Measurements from ENCODE around the gene KRTAP9-6. TPM values are rescaled to one million over a fixed set of nuclear protein-coding genes. Genes with fewer than 3 reads are reported as not detected.

The KRTAP9-6 gene
- total and polyA plus RNA-seq, 2 of the 13 experiments (the other 11 are each of a cell fraction or from before 2014, with no cell fraction given) = not detected

DNA sequence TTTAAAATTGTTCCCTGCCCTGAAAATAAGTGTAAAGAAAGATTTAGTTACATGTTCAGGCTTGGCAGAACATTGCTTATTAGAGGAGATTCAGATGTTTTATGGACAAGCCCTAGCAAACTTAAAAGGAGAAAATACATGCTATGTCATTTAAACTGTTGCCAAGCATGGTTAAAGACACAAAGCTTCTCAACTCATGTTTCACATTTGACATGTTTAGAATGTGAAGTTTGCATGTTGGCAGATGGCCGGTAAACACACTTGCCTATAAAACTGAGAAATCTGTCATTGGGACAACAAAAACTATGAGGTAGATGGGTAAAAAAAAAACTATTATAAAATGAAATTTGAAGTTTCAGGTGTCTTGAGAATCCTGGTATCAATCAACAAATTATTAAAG lies 31.7 kb downstream of the KRTAP9-6 start (continued):
- no peak for TF ChIP-seq ZBTB39 (CRISPR knock-in tag; IDR thresholded peaks at IDR 0.05)
- no peak for TF ChIP-seq PRDM10 (CRISPR knock-in tag; IDR thresholded peaks at IDR 0.05; ENCODE audit: low read depth)
- TF ChIP-seq, protein P1, sequence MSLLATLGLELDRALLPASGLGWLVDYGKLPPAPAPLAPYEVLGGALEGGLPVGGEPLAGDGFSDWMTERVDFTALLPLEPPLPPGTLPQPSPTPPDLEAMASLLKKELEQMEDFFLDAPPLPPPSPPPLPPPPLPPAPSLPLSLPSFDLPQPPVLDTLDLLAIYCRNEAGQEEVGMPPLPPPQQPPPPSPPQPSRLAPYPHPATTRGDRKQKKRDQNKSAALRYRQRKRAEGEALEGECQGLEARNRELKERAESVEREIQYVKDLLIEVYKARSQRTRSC (CRISPR knock-in tag; IDR thresholded peaks at IDR 0.05; ENCODE audit: low read depth) = no peak

DNA sequence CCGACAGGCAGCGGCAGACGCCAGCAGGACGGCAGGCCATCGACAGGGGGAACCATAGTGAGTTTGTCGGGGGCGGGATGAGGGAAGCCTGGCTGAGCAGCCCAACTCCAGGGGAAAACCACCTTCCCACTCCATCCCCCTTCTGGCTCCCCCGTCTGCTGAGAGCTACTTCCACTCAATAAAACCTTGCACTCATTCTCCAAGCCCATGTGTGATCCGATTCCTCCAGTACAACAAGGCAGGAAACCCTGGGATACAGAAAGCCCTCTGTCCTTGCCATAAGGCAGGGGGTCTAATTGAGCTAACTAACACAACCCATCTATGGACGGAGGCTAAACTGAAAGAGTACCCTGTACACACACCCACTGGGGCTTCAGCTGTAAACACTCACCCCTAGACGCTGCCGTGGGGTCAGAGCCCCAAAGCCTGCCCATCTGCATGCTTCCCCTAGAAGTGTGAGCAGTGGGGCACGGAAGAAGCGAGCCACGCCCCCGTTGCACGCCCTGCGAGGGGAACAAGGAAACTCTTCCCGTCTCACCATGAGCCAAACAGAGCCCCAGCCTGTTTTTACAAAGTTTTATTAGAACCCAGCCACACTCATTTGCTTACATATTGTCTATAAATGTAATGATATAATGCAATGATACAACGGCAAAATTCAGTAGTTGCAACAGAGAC lies 33.4 kb downstream of the KRTAP9-6 start:
- no peak overlapping the region for H3K9ac ChIP-seq (ENCODE audit: insufficient read depth, low read depth, low read length)
- no peaks in the 10 kb centered on the region for H3K79me2 ChIP-seq (ENCODE audit: insufficient read depth, low read length)
- H3K9me3 ChIP-seq (ENCODE audit: low read length) = no peaks in the 10 kb centered on the region
- no peaks in the 10 kb centered on the region for H4K20me1 ChIP-seq (ENCODE audit: insufficient read depth, low read length)
- in situ Hi-C loops (cut with HindIII; ENCODE audit: extremely low pct_ligation_motif_present, low pct_unique_long_range_greater_than_20kb) (no loop called here), intact Hi-C loops (cut with micrococcal nuclease; ENCODE audit: unreplicated experiment) (no loop called here)
- no peaks in the 10 kb centered on the region for H3K36me3 ChIP-seq (replicated peaks in 1 of 2; ENCODE audit: control insufficient read depth in 1 of 2, insufficient read depth in 2 of 2, low read length in 2 of 2)
- TF ChIP-seq, protein P2, sequence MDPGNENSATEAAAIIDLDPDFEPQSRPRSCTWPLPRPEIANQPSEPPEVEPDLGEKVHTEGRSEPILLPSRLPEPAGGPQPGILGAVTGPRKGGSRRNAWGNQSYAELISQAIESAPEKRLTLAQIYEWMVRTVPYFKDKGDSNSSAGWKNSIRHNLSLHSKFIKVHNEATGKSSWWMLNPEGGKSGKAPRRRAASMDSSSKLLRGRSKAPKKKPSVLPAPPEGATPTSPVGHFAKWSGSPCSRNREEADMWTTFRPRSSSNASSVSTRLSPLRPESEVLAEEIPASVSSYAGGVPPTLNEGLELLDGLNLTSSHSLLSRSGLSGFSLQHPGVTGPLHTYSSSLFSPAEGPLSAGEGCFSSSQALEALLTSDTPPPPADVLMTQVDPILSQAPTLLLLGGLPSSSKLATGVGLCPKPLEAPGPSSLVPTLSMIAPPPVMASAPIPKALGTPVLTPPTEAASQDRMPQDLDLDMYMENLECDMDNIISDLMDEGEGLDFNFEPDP (CRISPR knock-in tag; conservative IDR thresholded peaks at IDR 0.05) = 0 out of 2 replicates have a peak, but pooled peaks have one; percentile 52
- TF ChIP-seq NFRKB (IDR thresholded peaks at IDR 0.05) = no peak
- H2AFZ ChIP-seq (ENCODE audit: low read length) = no peak overlapping the region
- H3K4me1 ChIP-seq (ENCODE audit: insufficient read depth, low read length) = no peaks in the 10 kb centered on the region
- WGBS (ENCODE audit: low lambda C conversion rate) = 33% methylated on average over 15 of the region's 20 CpGs
- no peak overlapping the region for H3K4me2 ChIP-seq (ENCODE audit: low read depth, low read length)
- ATAC-seq = no peak; the same call in 2 of the 3 replicates
- peaks cover 2 to 18% of the 10 kb centered on the region in 2 experiments; a peak in 3 of 5 replicates for H3K27me3 ChIP-seq (ENCODE audit: control insufficient read depth in 1 of 2, insufficient read depth in 2 of 2, low read length in 2 of 2)
- POLR2A ChIA-PET = no interaction called here
- no peak for FAIRE-seq
- no TSS peak for BruUV-seq (replicated peaks)
- H3K27ac ChIP-seq (ENCODE audit: extremely low read length, insufficient read depth, low read length) = no peak overlapping the region
- CTCF ChIA-PET (ENCODE audit: low intra/inter-chr PET ratio, low total read pairs) = no interaction called here
- DNase-seq (ENCODE audit: low spot score) = no peak
- no peak overlapping the region for H3K4me3 ChIP-seq (replicated peaks in 1 of 3; ENCODE audit: insufficient read depth in 1 of 3, low read depth in 2 of 3, low read length in 3 of 3)
